H1 (cell line): ENCODE measurements around the gene MYH10. TPM values are rescaled to one million over a fixed set of nuclear protein-coding genes. Genes with fewer than 3 reads are reported as not detected.

Experiments used
- CTCF ChIA-PET: fragments of 300-600 bp; sonication (Branson Sonifier 250); formaldehyde crosslinking; loops from one replicate; lab custom pipeline; 2021; ENCODE audit not compliant: partially characterized antibody; lab: Charles Lee
- POLR2A ChIA-PET: fragments of 300-600 bp; sonication (Branson Sonifier 250); formaldehyde crosslinking; loops from one replicate; lab custom pipeline; 2021; ENCODE audit warnings: inconsistent platforms; ENCODE audit not compliant: partially characterized antibody; lab: Charles Lee
- DNase-seq, 2 experiments: peaks; one replicate each; pipeline versions ENCODE4 v3.0.0 to v3.0.0-alpha.2; 2010 to 2022; ENCODE audit warnings: low spot score in 2 of 2, low read depth in 1 of 2, mixed read lengths in 1 of 2
- FAIRE-seq: peaks from 2 replicates; lab custom pipeline; 2011; peaks lifted over from hg19 to GRCh38; lab: Jason Lieb, UNC
- H2AFZ ChIP-seq: 2 replicates; pipeline ENCODE4 v1.8.1; 2012; ENCODE audit warnings: low read length, inconsistent platforms
- H2AK5ac ChIP-seq: 2 replicates; pipeline ENCODE4 v1.6.1; 2013; ENCODE audit warnings: low read depth, low read length
- H2BK120ac ChIP-seq: replicated peaks from 2 replicates; pipeline ENCODE3; 2013; ENCODE audit warnings: low read depth, low read length, inconsistent platforms
- H2BK12ac ChIP-seq: 2 replicates; pipeline ENCODE4 v1.6.1; 2013; ENCODE audit warnings: low read depth, low read length
- H2BK15ac ChIP-seq: 2 replicates; pipeline ENCODE4 v1.6.1; 2013; ENCODE audit warnings: low read length
- H2BK20ac ChIP-seq: 2 replicates; pipeline ENCODE4 v1.6.1; 2013; ENCODE audit warnings: low read length
- H2BK5ac ChIP-seq: 2 replicates; pipeline ENCODE4 v1.6.1; 2013; ENCODE audit warnings: low read depth, low read length
- H3K14ac ChIP-seq: 2 replicates; pipeline ENCODE4 v1.6.1; 2013; ENCODE audit warnings: inconsistent platforms; ENCODE audit not compliant: insufficient read length
- H3K18ac ChIP-seq: 2 replicates; pipeline ENCODE4 v1.6.1; 2013; ENCODE audit warnings: low read length; ENCODE audit errors: extremely low read depth
- H3K23ac ChIP-seq: 2 replicates; pipeline ENCODE4 v1.6.1; 2013; ENCODE audit warnings: inconsistent platforms; ENCODE audit not compliant: insufficient read length
- H3K23me2 ChIP-seq: 2 replicates; pipeline ENCODE4 v1.6.1; 2013; ENCODE audit warnings: low read depth, low read length
- H3K27ac ChIP-seq: 2 replicates; pipeline ENCODE4 v1.6.1; 2011; ENCODE audit warnings: low read depth, low read length, inconsistent platforms
- H3K27me3 ChIP-seq, 4 experiments: replicated peaks in 1 of 4; 1 replicate in 1 of 4; 2 replicates in 3 of 4; pipeline versions ENCODE4 v1.6.1 to v1.8.1; 2011 to 2013; ENCODE audit warnings: low read length in 3 of 4, mild to moderate bottlenecking in 3 of 4, inconsistent platforms in 2 of 4, mixed read lengths in 2 of 4, moderate library complexity in 1 of 4; ENCODE audit not compliant: control insufficient read depth in 3 of 4, insufficient read depth in 3 of 4; ENCODE audit errors: extremely low read depth in 1 of 4
- H3K36me3 ChIP-seq, 4 experiments: 2 replicates each; pipeline versions ENCODE4 v1.6.1 to v1.8.1; 2011 to 2013; ENCODE audit warnings: mild to moderate bottlenecking in 4 of 4, low read length in 3 of 4, moderate library complexity in 2 of 4, control low read depth in 1 of 4, inconsistent platforms in 1 of 4; ENCODE audit not compliant: insufficient read depth in 4 of 4, control insufficient read depth in 2 of 4
- H3K4ac ChIP-seq: replicated peaks from 2 replicates; pipeline ENCODE3; 2013; ENCODE audit warnings: low read length, low read depth, mixed read lengths, inconsistent platforms; ENCODE audit not compliant: insufficient read length
- H3K4me1 ChIP-seq, 4 experiments: replicated peaks in 1 of 4; 1 replicate in 1 of 4; 2 replicates in 3 of 4; pipeline versions ENCODE4 v1.6.1 to v1.8.1; 2011 to 2013; ENCODE audit warnings: low read length in 3 of 4, inconsistent platforms in 2 of 4, mixed read lengths in 1 of 4; ENCODE audit not compliant: insufficient read depth in 4 of 4, control insufficient read depth in 3 of 4
- H3K4me2 ChIP-seq, 2 experiments: 2 replicates each; pipeline versions ENCODE4 v1.6.1 to v1.8.1; 2011 to 2013; ENCODE audit warnings: low read depth in 2 of 2, low read length in 2 of 2, control low read depth in 1 of 2, inconsistent platforms in 1 of 2, mild to moderate bottlenecking in 1 of 2; ENCODE audit not compliant: insufficient read depth in 1 of 2
- H3K4me3 ChIP-seq, 4 experiments: fragments of 200-600, 300-600 bp in 1 of 4; sonication (generic), shearing (Covaris generic), sonication (Bioruptor Twin) in 1 of 4; 2 replicates each; pipeline versions ENCODE4 v1.5.1 to v1.8.1; 2011 to 2016; ENCODE audit warnings: low read length in 4 of 4, low read depth in 3 of 4, control low read depth in 2 of 4, inconsistent platforms in 2 of 4, mild to moderate bottlenecking in 2 of 4, mixed read lengths in 1 of 4, moderate library complexity in 1 of 4; ENCODE audit not compliant: insufficient read depth in 2 of 4; ENCODE audit errors: extremely low read depth in 1 of 4
- H3K56ac ChIP-seq: replicated peaks from 2 replicates; pipeline ENCODE3; 2013; ENCODE audit warnings: low read depth, mild to moderate bottlenecking, mixed read lengths, low read length, inconsistent platforms; ENCODE audit not compliant: insufficient read length
- H3K79me1 ChIP-seq: 2 replicates; pipeline ENCODE4 v1.6.1; 2013; ENCODE audit warnings: low read depth, low read length, control low read depth
- H3K79me2 ChIP-seq, 2 experiments: 2 replicates each; pipeline versions ENCODE4 v1.6.1 to v1.8.1; 2012 to 2013; ENCODE audit warnings: low read length in 2 of 2, mild to moderate bottlenecking in 2 of 2, inconsistent platforms in 1 of 2; ENCODE audit not compliant: insufficient read depth in 2 of 2, control insufficient read depth in 1 of 2
- H3K9ac ChIP-seq, 4 experiments: replicated peaks in 1 of 4; 1 replicate in 1 of 4; 2 replicates in 3 of 4; pipeline versions ENCODE4 v1.6.1 to v1.8.1; 2011 to 2013; ENCODE audit warnings: low read depth in 3 of 4, low read length in 3 of 4, control low read depth in 2 of 4, mild to moderate bottlenecking in 2 of 4, moderate library complexity in 2 of 4, inconsistent platforms in 1 of 4; ENCODE audit errors: extremely low read depth in 1 of 4
- H3K9me3 ChIP-seq, 2 experiments: 2 replicates each; pipeline versions ENCODE4 v1.6.1 to v1.8.1; 2012 to 2013; ENCODE audit warnings: mild to moderate bottlenecking in 2 of 2, moderate library complexity in 2 of 2, control low read depth in 1 of 2, inconsistent platforms in 1 of 2, low read depth in 1 of 2, low read length in 1 of 2, mixed read lengths in 1 of 2; ENCODE audit not compliant: insufficient read depth in 2 of 2
- H4K20me1 ChIP-seq, 2 experiments: replicated peaks in 1 of 2; 2 replicates each; pipeline versions ENCODE3 to v1.8.1; 2011 to 2013; ENCODE audit warnings: inconsistent platforms in 2 of 2, low read length in 2 of 2, mild to moderate bottlenecking in 1 of 2; ENCODE audit not compliant: insufficient read depth in 2 of 2, control insufficient read depth in 1 of 2
- H4K5ac ChIP-seq: 2 replicates; pipeline ENCODE4 v1.6.1; 2013; ENCODE audit warnings: low read length, low read depth, mixed read lengths, inconsistent platforms; ENCODE audit not compliant: insufficient read length
- H4K8ac ChIP-seq: 2 replicates; pipeline ENCODE4 v1.8.0; 2013; ENCODE audit warnings: mild to moderate bottlenecking, moderate library complexity, low read length, inconsistent platforms; ENCODE audit not compliant: insufficient read depth; ENCODE audit errors: extremely low read depth
- H4K91ac ChIP-seq: replicated peaks from 2 replicates; pipeline ENCODE3; 2013; ENCODE audit warnings: low read length, mixed read lengths, inconsistent platforms; ENCODE audit not compliant: insufficient read length
- BRCA1 ChIP-seq: IDR thresholded peaks from 2 replicates; pipeline ENCODE4 v1.6.1; 2012; ENCODE audit warnings: low read depth, low read length, improper control_type of control experiment
- NRF1 ChIP-seq: IDR thresholded peaks from 2 replicates; pipeline ENCODE4 v1.6.1; 2011; ENCODE audit warnings: mild to moderate bottlenecking, low read depth, low read length, improper control_type of control experiment
- TAF7 ChIP-seq: optimal IDR thresholded peaks from 2 replicates; pipeline ENCODE3; 2011; ENCODE audit warnings: low read depth, mild to moderate bottlenecking, inconsistent platforms, low read length, moderate library complexity, borderline replicate concordance
- WGBS, 2 experiments: shearing (Covaris generic) in 1 of 2; methylation state at CpG; one replicate each; pipeline versions ENCODE4 v1.1.6 to v1.1.7; 2013 to 2015; ENCODE audit warnings: low lambda C conversion rate in 2 of 2, mixed read lengths in 2 of 2, inconsistent platforms in 1 of 2, low coverage in 1 of 2, missing lambda C conversion rate in 1 of 2; ENCODE audit not compliant: insufficient replicate concordance in 2 of 2, insufficient coverage in 1 of 2, insufficient read length in 1 of 2; ENCODE audit errors: extremely low coverage in 1 of 2, missing lambda C conversion rate in 1 of 2; 5-methylcytosine and 5-hydroxymethylcytosine counted together
- polyA plus RNA-seq, 7 experiments: library from polyadenylated mRNA; depleted of rRNA in 3 of 7; stranded (reverse) in 5 of 7; unstranded in 2 of 7; fragments of >200 nt in 5 of 7; fragments of 200-250 nt in 2 of 7; gene quantifications; 1 replicate in 5 of 7; 2 replicates in 1 of 7; 4 replicates in 1 of 7; pipeline versions ENCODE4 v1.2.1 to v1.2.3, GENCODE V29; 2011 to 2013; ENCODE audit warnings: missing spikeins in 2 of 7, mixed read lengths in 2 of 7
- total RNA-seq: library from RNA; stranded (reverse); fragmentation: NEBNext Ultra II Directional; extraction: Animal tissue kit (Norgen Biotek cat#: 25700); gene quantifications from 2 replicates; pipeline ENCODE4 v1.2.1, GENCODE V29; 2021

Gene MYH10
- total and polyA plus RNA-seq, 2 of the 8 experiments (the other 6 are each of a cell fraction or from before 2014, with no cell fraction given): 64.1 to 289 TPM

- H2BK12ac ChIP-seq: no peak overlapping the region
- WGBS, 2 experiments: 95% methylated on average over 3 of the region's 3 CpGs; no CpG with 5 or more reads in 1 of the 2 experiments
- peaks cover 30 to 35% of the 10 kb centered on the region in 2 experiments for H4K20me1 ChIP-seq
- H3K4me3 ChIP-seq: no peak overlapping the region
- no peaks in the 10 kb centered on the region for H3K23me2 ChIP-seq
- peaks cover 4 to 53% (median 19%) of the 10 kb centered on the region in 4 experiments; a peak in 6 of 8 replicates for H3K36me3 ChIP-seq
- peaks cover 50 to 100% of the 10 kb centered on the region in 2 experiments for H3K79me2 ChIP-seq
- POLR2A ChIA-PET: interaction anchor here (1.0 kb wide), 1 partner anchor 10 kb away, joined by 3 read pairs; no protein-coding TSS in a partner anchor
- no peak overlapping the region for H4K8ac ChIP-seq
- H2BK5ac ChIP-seq: no peak overlapping the region
- no peak overlapping the region for H4K91ac ChIP-seq
- H2BK20ac ChIP-seq: no peak overlapping the region
- no peak overlapping the region for H3K23ac ChIP-seq
- H3K27me3 ChIP-seq: no peaks in the 10 kb centered on the region
- H4K5ac ChIP-seq: no peak overlapping the region
- no peak overlapping the region for H3K27ac ChIP-seq
- CTCF ChIA-PET: interaction anchor here (0.5 to 1.6 kb wide), 2 partner anchors 12 to 125 kb away, joined by 3 to 7 read pairs; no protein-coding TSS in a partner anchor
- no peaks in the 10 kb centered on the region for H3K9me3 ChIP-seq
- no peak overlapping the region; a peak in 1 of 7 replicates for H3K9ac ChIP-seq
- H2AK5ac ChIP-seq: no peak overlapping the region
- H2AFZ ChIP-seq: no peak overlapping the region
- DNase-seq (no peak), FAIRE-seq (no peak)
- H3K79me1 ChIP-seq: peaks cover 3% of the 10 kb centered on the region; the same call in 1 of the 2 replicates
- no peak overlapping the region for H3K4ac ChIP-seq
- no peak overlapping the region for H3K4me2 ChIP-seq
- no peak overlapping the region for H3K56ac ChIP-seq
- H3K14ac ChIP-seq: no peak overlapping the region
- no peak overlapping the region for H2BK15ac ChIP-seq
- H2BK120ac ChIP-seq: no peak overlapping the region
- H3K4me1 ChIP-seq: peaks cover 0 to 4% (median 0%) of the 10 kb centered on the region in 4 experiments; a peak in 2 of 7 replicates
- no peak overlapping the region for H3K18ac ChIP-seq
- no peak for TF ChIP-seq NRF1
- no peak for TF ChIP-seq BRCA1
- TF ChIP-seq TAF7: no peak
Measured at GRCh38 chr17:8621585-8621984, 8.9 kb downstream of the MYH10 start.
